HepG2 (cell line): Measurements from ENCODE around the gene DDX46. TPM values are rescaled to one million over a fixed set of nuclear protein-coding genes. Genes with fewer than 3 reads are reported as not detected.
A peak's percentile ranks its signal among the peaks of the same experiment; 100 is the strongest.

Experiments used
- AHR ChIP-seq: IDR thresholded peaks from 2 replicates; pipeline ENCODE4 v1.6.1; 2018; ENCODE audit warnings: missing genetic modification reagents, missing compliant biosample characterization
- ATRX ChIP-seq: sonication (generic); formaldehyde crosslinking; IDR thresholded peaks from 2 replicates; pipeline ENCODE4 v1.4.0; 2020; ENCODE audit warnings: missing genetic modification reagents, borderline replicate concordance
- DR1 ChIP-seq: sonication (generic); formaldehyde crosslinking; IDR thresholded peaks from 2 replicates; pipeline ENCODE4 v1.8.0; 2021; ENCODE audit warnings: mild to moderate bottlenecking, missing genetic modification reagents, inconsistent platforms
- ESRRA ChIP-seq: sonication (generic); formaldehyde crosslinking; IDR thresholded peaks from 2 replicates; pipeline ENCODE4 v1.5.1; 2020; ENCODE audit warnings: mild to moderate bottlenecking, low read depth, missing genetic modification reagents
- HES4 ChIP-seq: sonication (generic); formaldehyde crosslinking; IDR thresholded peaks from 2 replicates; pipeline ENCODE4 v1.9.0; 2021; ENCODE audit warnings: mild to moderate bottlenecking, missing genetic modification reagents, borderline replicate concordance
- HMGA1 ChIP-seq: sonication (generic); formaldehyde crosslinking; conservative IDR thresholded peaks from 2 replicates; pipeline ENCODE4 v1.4.0; 2020; ENCODE audit warnings: missing genetic modification reagents
- HNF4A ChIP-seq: sonication (generic); formaldehyde crosslinking; IDR thresholded peaks from 2 replicates; pipeline ENCODE4 v1.4.0; 2020; ENCODE audit warnings: missing genetic modification reagents
- JUND ChIP-seq: sonication (generic); formaldehyde crosslinking; IDR thresholded peaks from 2 replicates; pipeline ENCODE4 v1.8.0; 2022; ENCODE audit warnings: mild to moderate bottlenecking, missing genetic modification reagents
- MED8 ChIP-seq: sonication (generic); formaldehyde crosslinking; IDR thresholded peaks from 2 replicates; pipeline ENCODE4 v1.8.1; 2023; ENCODE audit warnings: mild to moderate bottlenecking, missing genetic modification reagents; ENCODE audit not compliant: insufficient replicate concordance
- NFATC3 ChIP-seq: sonication (generic); formaldehyde crosslinking; IDR thresholded peaks from 2 replicates; pipeline ENCODE4 v1.5.1; 2020; ENCODE audit warnings: mild to moderate bottlenecking, missing genetic modification reagents
- NFE2 ChIP-seq: sonication (generic); formaldehyde crosslinking; IDR thresholded peaks from 2 replicates; pipeline ENCODE4 v1.4.0; 2020; ENCODE audit warnings: missing genetic modification reagents
- NR2C2 ChIP-seq: sonication (generic); formaldehyde crosslinking; IDR thresholded peaks from 2 replicates; pipeline ENCODE4 v1.4.0; 2020; ENCODE audit warnings: missing genetic modification reagents, mild to moderate bottlenecking, moderate library complexity, borderline replicate concordance
- PRPF4 ChIP-seq: fragments of 200-400 bp; formaldehyde crosslinking; IDR thresholded peaks from 2 replicates; pipeline ENCODE4 v1.6.1; 2016; ENCODE audit warnings: low read length, low read depth; ENCODE audit not compliant: poor library complexity, severe bottlenecking
- RBFOX2 ChIP-seq: fragments of 200-400 bp; formaldehyde crosslinking; IDR thresholded peaks from 2 replicates; pipeline ENCODE4 v1.6.1; 2017; ENCODE audit warnings: low read depth, mild to moderate bottlenecking, low read length
- SRSF4 ChIP-seq: fragments of 200-400 bp; formaldehyde crosslinking; IDR thresholded peaks from one replicate; pipeline ENCODE4 v1.6.1; 2018; ENCODE audit warnings: mild to moderate bottlenecking, low read depth, low read length, moderate library complexity; ENCODE audit not compliant: poor library complexity, severe bottlenecking
- TOPORS ChIP-seq: sonication (generic); formaldehyde crosslinking; IDR thresholded peaks from 2 replicates; pipeline ENCODE4 v1.8.0; 2023; ENCODE audit warnings: mild to moderate bottlenecking, missing genetic modification reagents
- XBP1 ChIP-seq: sonication (generic); formaldehyde crosslinking; IDR thresholded peaks from 2 replicates; pipeline ENCODE4 v1.5.0; 2020; ENCODE audit warnings: missing genetic modification reagents
- ZBTB7B ChIP-seq: sonication (generic); formaldehyde crosslinking; IDR thresholded peaks from 2 replicates; pipeline ENCODE4 v1.4.0; 2020; ENCODE audit warnings: missing genetic modification reagents
- ZEB1 ChIP-seq: IDR thresholded peaks from 2 replicates; pipeline ENCODE4 v1.6.1; 2012; ENCODE audit warnings: mild to moderate bottlenecking, low read depth, inconsistent platforms; ENCODE audit not compliant: insufficient replicate concordance
- ZNF12 ChIP-seq: sonication (generic); formaldehyde crosslinking; IDR thresholded peaks from 2 replicates; pipeline ENCODE4 v1.5.0; 2020; ENCODE audit warnings: missing genetic modification reagents
- ZNF180 ChIP-seq: sonication (generic); formaldehyde crosslinking; IDR thresholded peaks from 2 replicates; pipeline ENCODE4 v1.4.0; 2020; ENCODE audit warnings: low read depth, missing genetic modification reagents, borderline replicate concordance
- ZNF230 ChIP-seq: sonication (generic); formaldehyde crosslinking; IDR thresholded peaks from 2 replicates; pipeline ENCODE4 v1.4.0; 2020; ENCODE audit warnings: mild to moderate bottlenecking, missing genetic modification reagents
- ZNF326 ChIP-seq: sonication (generic); formaldehyde crosslinking; IDR thresholded peaks from 2 replicates; pipeline ENCODE4 v1.4.0; 2020; ENCODE audit warnings: missing genetic modification reagents, borderline replicate concordance
- ZNF530 ChIP-seq: sonication (generic); formaldehyde crosslinking; IDR thresholded peaks from 2 replicates; pipeline ENCODE4 v1.5.0; 2020; ENCODE audit warnings: low read depth, mild to moderate bottlenecking, missing genetic modification reagents
- ZNF558 ChIP-seq: sonication (generic); formaldehyde crosslinking; IDR thresholded peaks from 2 replicates; pipeline ENCODE4 v1.9.0; 2022; ENCODE audit warnings: mild to moderate bottlenecking, missing genetic modification reagents, borderline replicate concordance
- ZNF674 ChIP-seq: sonication (generic); formaldehyde crosslinking; IDR thresholded peaks from 2 replicates; pipeline ENCODE4 v1.5.0; 2020; ENCODE audit warnings: low read depth, mild to moderate bottlenecking, missing genetic modification reagents
- polyA plus RNA-seq, 8 experiments: library from polyadenylated mRNA; depleted of rRNA in 3 of 8; stranded (reverse) in 7 of 8; unstranded in 1 of 8; fragments of >200 nt; fragmentation: Illumina TruSeq in 4 of 8; extraction: Trizol in 4 of 8; gene quantifications; 2 replicates each; pipeline versions ENCODE4 v1.2.1 to v1.2.3, GENCODE V29; 2011 to 2016; ENCODE audit warnings: low read depth in 4 of 8, missing spikeins in 1 of 8, mixed read lengths in 1 of 8; ENCODE audit not compliant: insufficient read depth in 1 of 8
- total RNA-seq, 5 experiments: library from RNA; depleted of rRNA; stranded (reverse); fragments of >200 nt; fragmentation: Illumina TruSeq; extraction: Trizol; gene quantifications; 2 replicates each; pipeline ENCODE4 v1.2.3, GENCODE V29; 2016; ENCODE audit warnings: low read depth in 1 of 5
- TF ChIP-seq, protein P1 (sequence below): sonication (generic); formaldehyde crosslinking; conservative IDR thresholded peaks from 2 replicates; pipeline ENCODE4 v1.4.0; 2020; ENCODE audit warnings: missing genetic modification reagents
- TF ChIP-seq, protein P2 (sequence below): sonication (generic); formaldehyde crosslinking; IDR thresholded peaks from 2 replicates; pipeline ENCODE4 v1.4.0; 2020; ENCODE audit warnings: mild to moderate bottlenecking, missing genetic modification reagents

DDX46 gene
- total and polyA plus RNA-seq, 2 of the 13 experiments (the other 11 are each of a cell fraction or from before 2014, with no cell fraction given) = 27.3 to 59.3 TPM

DNA sequence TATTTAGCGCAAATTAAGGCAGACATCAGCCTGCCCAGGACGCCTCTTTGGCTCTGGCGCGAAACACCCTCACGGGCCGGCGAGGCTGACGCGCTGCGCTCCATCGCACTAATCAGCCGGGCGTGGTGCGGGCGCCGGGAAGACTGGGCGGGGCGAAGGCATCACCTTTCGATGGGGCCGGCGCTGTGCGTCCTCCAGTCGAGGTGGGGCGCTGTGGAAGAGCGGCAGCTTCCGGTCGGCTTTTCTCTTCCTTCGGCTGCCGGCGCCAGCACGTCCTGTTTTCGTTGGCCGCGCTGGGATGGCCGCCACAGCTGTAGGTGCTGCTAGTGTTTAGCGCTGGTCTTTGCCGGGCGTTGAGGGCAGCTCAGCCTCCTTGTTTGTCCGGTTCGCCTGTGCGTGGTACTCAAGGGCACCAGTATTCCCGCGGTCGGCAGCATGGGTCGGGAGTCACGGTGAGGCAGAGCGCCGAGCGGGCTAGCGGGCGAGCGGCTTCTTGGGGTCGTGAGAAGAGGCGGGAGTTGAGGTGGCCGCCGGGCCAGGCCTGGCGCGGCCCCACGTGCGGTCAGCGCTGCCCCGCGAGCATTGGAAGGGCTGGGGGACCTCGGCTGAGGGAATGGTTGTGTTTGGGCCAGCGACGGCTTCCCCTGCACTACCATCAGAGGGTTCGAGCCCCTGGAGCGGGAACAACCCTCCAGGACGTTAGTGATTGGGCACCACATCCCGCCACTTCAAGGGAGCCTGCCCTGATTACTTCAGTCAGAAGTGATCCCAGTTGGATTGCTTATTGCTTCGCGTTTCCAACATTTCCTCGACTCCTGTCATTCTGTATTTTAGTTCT is at the start of gene DDX46 (continued):
- TF ChIP-seq, protein P1, sequence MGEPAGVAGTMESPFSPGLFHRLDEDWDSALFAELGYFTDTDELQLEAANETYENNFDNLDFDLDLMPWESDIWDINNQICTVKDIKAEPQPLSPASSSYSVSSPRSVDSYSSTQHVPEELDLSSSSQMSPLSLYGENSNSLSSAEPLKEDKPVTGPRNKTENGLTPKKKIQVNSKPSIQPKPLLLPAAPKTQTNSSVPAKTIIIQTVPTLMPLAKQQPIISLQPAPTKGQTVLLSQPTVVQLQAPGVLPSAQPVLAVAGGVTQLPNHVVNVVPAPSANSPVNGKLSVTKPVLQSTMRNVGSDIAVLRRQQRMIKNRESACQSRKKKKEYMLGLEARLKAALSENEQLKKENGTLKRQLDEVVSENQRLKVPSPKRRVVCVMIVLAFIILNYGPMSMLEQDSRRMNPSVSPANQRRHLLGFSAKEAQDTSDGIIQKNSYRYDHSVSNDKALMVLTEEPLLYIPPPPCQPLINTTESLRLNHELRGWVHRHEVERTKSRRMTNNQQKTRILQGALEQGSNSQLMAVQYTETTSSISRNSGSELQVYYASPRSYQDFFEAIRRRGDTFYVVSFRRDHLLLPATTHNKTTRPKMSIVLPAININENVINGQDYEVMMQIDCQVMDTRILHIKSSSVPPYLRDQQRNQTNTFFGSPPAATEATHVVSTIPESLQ (CRISPR knock-in tag) = no peak; the same call in 1 of the 2 replicates
- TF ChIP-seq DR1 (CRISPR knock-in tag) (peak; percentile 77), RBFOX2 (peak; percentile 96), HNF4A (CRISPR knock-in tag) (no peak), NR2C2 (peak; percentile 80; the same call in 1 of the 2 replicates), MED8 (CRISPR knock-in tag) (peak; percentile 69), TOPORS (CRISPR knock-in tag) (no peak), ZNF326 (CRISPR knock-in tag) (no peak), AHR (CRISPR knock-in tag) (peak; percentile 69), ZEB1 (no peak), HES4 (CRISPR knock-in tag) (no peak), ZNF230 (CRISPR knock-in tag) (peak; percentile 85; the same call in 1 of the 2 replicates), ZNF530 (CRISPR knock-in tag) (0 out of 2 replicates have a peak, but pooled peaks have one; percentile 43), ZNF12 (CRISPR knock-in tag) (peak; percentile 36; the same call in 1 of the 2 replicates), ATRX (CRISPR knock-in tag) (no peak), ZBTB7B (CRISPR knock-in tag) (no peak; the same call in 1 of the 2 replicates), ZNF558 (CRISPR knock-in tag) (peak; percentile 78; the same call in 1 of the 2 replicates), ZNF674 (no peak), PRPF4 (no peak), ZNF180 (CRISPR knock-in tag) (0 out of 2 replicates have a peak, but pooled peaks have one; percentile 82), SRSF4 (no peak), XBP1 (0 out of 2 replicates have a peak, but pooled peaks have one; percentile 39), NFE2 (no peak), JUND (CRISPR knock-in tag) (no peak), ESRRA (CRISPR knock-in tag) (peak; percentile 59; the same call in 1 of the 2 replicates), NFATC3 (CRISPR knock-in tag) (peak; percentile 72; the same call in 1 of the 2 replicates), HMGA1 (CRISPR knock-in tag) (no peak)
- TF ChIP-seq, protein P2, sequence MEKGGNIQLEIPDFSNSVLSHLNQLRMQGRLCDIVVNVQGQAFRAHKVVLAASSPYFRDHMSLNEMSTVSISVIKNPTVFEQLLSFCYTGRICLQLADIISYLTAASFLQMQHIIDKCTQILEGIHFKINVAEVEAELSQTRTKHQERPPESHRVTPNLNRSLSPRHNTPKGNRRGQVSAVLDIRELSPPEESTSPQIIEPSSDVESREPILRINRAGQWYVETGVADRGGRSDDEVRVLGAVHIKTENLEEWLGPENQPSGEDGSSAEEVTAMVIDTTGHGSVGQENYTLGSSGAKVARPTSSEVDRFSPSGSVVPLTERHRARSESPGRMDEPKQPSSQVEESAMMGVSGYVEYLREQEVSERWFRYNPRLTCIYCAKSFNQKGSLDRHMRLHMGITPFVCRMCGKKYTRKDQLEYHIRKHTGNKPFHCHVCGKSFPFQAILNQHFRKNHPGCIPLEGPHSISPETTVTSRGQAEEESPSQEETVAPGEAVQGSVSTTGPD (CRISPR knock-in tag) = no peak
